ENCODE data around the gene PTPN1.

The PTPN1 gene

GRCh38 chr20:50509923-50510705 is at the start of gene PTPN1:
PTPN1 (plus strand) TSS chr20:50510383; CDS start chr20:50510528, 145 bp downstream.
- H3K27me3 Mint-ChIP-seq = no peaks in the 10 kb centered on the region
- H3K27ac Mint-ChIP-seq = peak within 1 kb of the TSS; percentile 98
- peak within 1 kb of the TSS; percentile 97 for H3K4me3 Mint-ChIP-seq
- H3K4me1 Mint-ChIP-seq = peaks cover 39% of the 10 kb centered on the region
- H3K9me3 Mint-ChIP-seq = no peaks in the 10 kb centered on the region
- ATAC-seq = peak; percentile 97
- H3K36me3 Mint-ChIP-seq = peaks cover 39% of the 10 kb centered on the region

- H3K27ac Mint-ChIP-seq = no peak overlapping the region
- peaks cover 4% of the 10 kb centered on the region for H3K9me3 Mint-ChIP-seq
These were observed 49.4 kb upstream of the PTPN1 start for GRCh38 chr20:50460608-50461267.

GRCh38 chr20:50462093-50462690 is 48.0 kb upstream of the PTPN1 start:
- H3K27me3 Mint-ChIP-seq = peaks cover 22% of the 10 kb centered on the region
- H3K27ac Mint-ChIP-seq = no peak overlapping the region
- H3K36me3 Mint-ChIP-seq = peaks cover 6% of the 10 kb centered on the region
- no peak for ATAC-seq
- no peak overlapping the region for H3K4me3 Mint-ChIP-seq
- H3K9me3 Mint-ChIP-seq = peaks cover 4% of the 10 kb centered on the region
- H3K4me1 Mint-ChIP-seq = peaks cover 18% of the 10 kb centered on the region

More at GRCh38 chr20:50460608-50461267, 49.4 kb upstream of the PTPN1 start:
- Mint-ChIP-seq H3K27me3 (peaks cover 36% of the 10 kb centered on the region), H3K4me3 (no peak overlapping the region), H3K36me3 (peaks cover 6% of the 10 kb centered on the region), H3K4me1 (peaks cover 18% of the 10 kb centered on the region)
- ATAC-seq = peak; percentile 85

GRCh38 chr20:50464026-50464724 is 46.0 kb upstream of the PTPN1 start:
- Mint-ChIP-seq H3K4me1 (peaks cover 18% of the 10 kb centered on the region), H3K27me3 (peaks cover 15% of the 10 kb centered on the region), H3K9me3 (peaks cover 4% of the 10 kb centered on the region), H3K27ac (no peak overlapping the region), H3K36me3 (peaks cover under 1% of the 10 kb centered on the region), H3K4me3 (peak overlapping the region; percentile 50)
- ATAC-seq = peak; percentile 84

GRCh38 chr20:50464725-50465650 is 45.2 kb upstream of the PTPN1 start:
- Mint-ChIP-seq H3K4me3 (no peak overlapping the region), H3K27me3 (peaks cover 7% of the 10 kb centered on the region), H3K4me1 (peaks cover 18% of the 10 kb centered on the region), H3K9me3 (peaks cover 3% of the 10 kb centered on the region), H3K36me3 (no peaks in the 10 kb centered on the region), H3K27ac (no peak overlapping the region)
- no peak for ATAC-seq

GRCh38 chr20:50467174-50467573 is 43.0 kb upstream of the PTPN1 start:
- no peak for ATAC-seq
- H3K4me3 Mint-ChIP-seq = no peak overlapping the region
- peaks cover 10% of the 10 kb centered on the region for H3K4me1 Mint-ChIP-seq
- H3K9me3 Mint-ChIP-seq = peaks cover 3% of the 10 kb centered on the region
- H3K36me3 Mint-ChIP-seq = no peaks in the 10 kb centered on the region
- no peak overlapping the region for H3K27ac Mint-ChIP-seq
- no peaks in the 10 kb centered on the region for H3K27me3 Mint-ChIP-seq

GRCh38 chr20:50467718-50468356 is 42.3 kb upstream of the PTPN1 start:
- no peak overlapping the region for H3K27ac Mint-ChIP-seq
- H3K27me3 Mint-ChIP-seq = no peaks in the 10 kb centered on the region
- ATAC-seq = no peak
- no peak overlapping the region for H3K4me3 Mint-ChIP-seq
- H3K36me3 Mint-ChIP-seq = no peaks in the 10 kb centered on the region
- H3K4me1 Mint-ChIP-seq = peaks cover 17% of the 10 kb centered on the region
- H3K9me3 Mint-ChIP-seq = peaks cover 3% of the 10 kb centered on the region

DNA sequence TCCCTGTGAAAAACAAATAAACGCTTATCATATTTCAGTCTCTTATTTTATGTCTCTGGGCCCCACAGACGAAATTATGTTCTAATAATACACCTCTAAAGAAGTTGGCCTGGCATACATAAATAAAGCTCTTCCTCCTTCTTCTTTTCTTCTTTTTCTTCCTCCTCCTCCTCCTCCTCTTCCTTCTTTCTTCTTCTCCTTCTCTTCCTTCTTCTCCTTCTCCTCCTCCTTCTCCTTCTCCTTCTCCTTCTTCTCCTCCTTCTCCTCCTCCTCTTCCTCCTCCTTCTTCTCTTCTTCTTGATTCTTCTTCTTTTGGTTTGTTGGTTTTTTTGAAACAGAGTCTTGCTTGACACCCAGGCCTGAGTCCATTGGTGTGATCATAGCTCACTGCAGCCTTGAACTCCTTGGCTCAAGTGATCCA is 41.8 kb upstream of the PTPN1 start:
- Mint-ChIP-seq H3K4me1 (peaks cover 22% of the 10 kb centered on the region), H3K27ac (no peak overlapping the region), H3K27me3 (no peaks in the 10 kb centered on the region), H3K9me3 (peaks cover 3% of the 10 kb centered on the region), H3K36me3 (no peaks in the 10 kb centered on the region), H3K4me3 (no peak overlapping the region)
- ATAC-seq = no peak

GRCh38 chr20:50469176-50469723 is 40.9 kb upstream of the PTPN1 start:
- no peak for ATAC-seq
- H3K9me3 Mint-ChIP-seq = peaks cover 3% of the 10 kb centered on the region
- H3K4me1 Mint-ChIP-seq = peaks cover 21% of the 10 kb centered on the region
- H3K36me3 Mint-ChIP-seq = no peaks in the 10 kb centered on the region
- no peak overlapping the region for H3K27ac Mint-ChIP-seq
- H3K27me3 Mint-ChIP-seq = no peaks in the 10 kb centered on the region
- no peak overlapping the region for H3K4me3 Mint-ChIP-seq

- ATAC-seq = no peak
- no peaks in the 10 kb centered on the region for H3K36me3 Mint-ChIP-seq
- no peak overlapping the region for H3K27ac Mint-ChIP-seq
- peaks cover 3% of the 10 kb centered on the region for H3K9me3 Mint-ChIP-seq
- peaks cover 18% of the 10 kb centered on the region for H3K4me1 Mint-ChIP-seq
- H3K27me3 Mint-ChIP-seq = no peaks in the 10 kb centered on the region
- H3K4me3 Mint-ChIP-seq = no peak overlapping the region
These were observed 40.4 kb upstream of the PTPN1 start for GRCh38 chr20:50469796-50470195.

GRCh38 chr20:50470264-50470858 is 39.8 kb upstream of the PTPN1 start:
- Mint-ChIP-seq H3K36me3 (no peaks in the 10 kb centered on the region), H3K9me3 (peaks cover 3% of the 10 kb centered on the region), H3K4me1 (peaks cover 18% of the 10 kb centered on the region), H3K4me3 (no peak overlapping the region), H3K27ac (no peak overlapping the region), H3K27me3 (no peaks in the 10 kb centered on the region)
- no peak for ATAC-seq

GRCh38 chr20:50471231-50471630 is 39.0 kb upstream of the PTPN1 start:
- H3K4me3 Mint-ChIP-seq = no peak overlapping the region
- H3K9me3 Mint-ChIP-seq = peaks cover 3% of the 10 kb centered on the region
- no peaks in the 10 kb centered on the region for H3K36me3 Mint-ChIP-seq
- H3K27ac Mint-ChIP-seq = no peak overlapping the region
- no peaks in the 10 kb centered on the region for H3K27me3 Mint-ChIP-seq
- peaks cover 18% of the 10 kb centered on the region for H3K4me1 Mint-ChIP-seq
- ATAC-seq = no peak
